ENCODE data around the gene LIN7B. TPM values are rescaled to one million over a fixed set of nuclear protein-coding genes. Genes with fewer than 3 reads are reported as not detected.

Gene LIN7B
- total RNA-seq, 1 experiment from 2014 or later = 5.6 TPM

GRCh38 chr19:49086296-49086695 is 27.9 kb upstream of the LIN7B start:
- in situ Hi-C loops (cut with HindIII; ENCODE audit: low pct_unique_long_range_greater_than_20kb, low sequenced_read_pairs) = no loop called here
- DNase-seq (ENCODE audit: low read depth, low spot score) = no peak

- DNase-seq (ENCODE audit: low read depth, low spot score) = no peak
- in situ Hi-C loops (cut with HindIII; ENCODE audit: low pct_unique_long_range_greater_than_20kb, low sequenced_read_pairs) = no loop called here
These were observed 22.7 kb upstream of the LIN7B start for GRCh38 chr19:49091391-49092038.

- in situ Hi-C loops (cut with HindIII; ENCODE audit: low pct_unique_long_range_greater_than_20kb, low sequenced_read_pairs) = no loop called here
- no peak for DNase-seq (ENCODE audit: low read depth, low spot score)
These were observed 21.5 kb upstream of the LIN7B start for GRCh38 chr19:49092686-49093085.

- in situ Hi-C loops (cut with HindIII; ENCODE audit: low pct_unique_long_range_greater_than_20kb, low sequenced_read_pairs) = no loop called here
- DNase-seq (ENCODE audit: low read depth, low spot score) = no peak
These were observed 19.4 kb upstream of the LIN7B start for GRCh38 chr19:49094505-49095482.

GRCh38 chr19:49097453-49098288 is 16.5 kb upstream of the LIN7B start:
- DNase-seq (ENCODE audit: low read depth, low spot score) = peak; percentile 83
- in situ Hi-C loops (cut with HindIII; ENCODE audit: low pct_unique_long_range_greater_than_20kb, low sequenced_read_pairs) = no loop called here

- DNase-seq (ENCODE audit: low read depth, low spot score) = no peak
- in situ Hi-C loops (cut with HindIII; ENCODE audit: low pct_unique_long_range_greater_than_20kb, low sequenced_read_pairs) = no loop called here
These were observed 15.4 kb upstream of the LIN7B start for GRCh38 chr19:49098795-49099194.

- no peak for DNase-seq (ENCODE audit: low read depth, low spot score)
- in situ Hi-C loops (cut with HindIII; ENCODE audit: low pct_unique_long_range_greater_than_20kb, low sequenced_read_pairs) = no loop called here
These were observed 13.0 kb upstream of the LIN7B start for GRCh38 chr19:49101160-49101559.

GRCh38 chr19:49102303-49102702 is 11.9 kb upstream of the LIN7B start:
- in situ Hi-C loops (cut with HindIII; ENCODE audit: low pct_unique_long_range_greater_than_20kb, low sequenced_read_pairs) = no loop called here
- DNase-seq (ENCODE audit: low read depth, low spot score) = no peak

- in situ Hi-C loops (cut with HindIII; ENCODE audit: low pct_unique_long_range_greater_than_20kb, low sequenced_read_pairs) = no loop called here
These were observed 10.7 kb upstream of the LIN7B start for GRCh38 chr19:49103331-49104085.

GRCh38 chr19:49104229-49104864 is 9.8 kb upstream of the LIN7B start:
- in situ Hi-C loops (cut with HindIII; ENCODE audit: low pct_unique_long_range_greater_than_20kb, low sequenced_read_pairs) = no loop called here
- no peak for DNase-seq (ENCODE audit: low read depth, low spot score)

More at GRCh38 chr19:49103331-49104085, 10.7 kb upstream of the LIN7B start:
- DNase-seq (ENCODE audit: low read depth, low spot score) = no peak

- in situ Hi-C loops (cut with HindIII; ENCODE audit: low pct_unique_long_range_greater_than_20kb, low sequenced_read_pairs) = no loop called here
- peak; percentile 80 for DNase-seq (ENCODE audit: low read depth, low spot score)
These were observed 7.5 kb upstream of the LIN7B start for GRCh38 chr19:49106648-49107135.

GRCh38 chr19:49107625-49108459 is 6.3 kb upstream of the LIN7B start:
- in situ Hi-C loops (cut with HindIII; ENCODE audit: low pct_unique_long_range_greater_than_20kb, low sequenced_read_pairs) = no loop called here
- no peak for DNase-seq (ENCODE audit: low read depth, low spot score)

- no peak for DNase-seq (ENCODE audit: low read depth, low spot score)
- in situ Hi-C loops (cut with HindIII; ENCODE audit: low pct_unique_long_range_greater_than_20kb, low sequenced_read_pairs) = no loop called here
These were observed 5.1 kb upstream of the LIN7B start for GRCh38 chr19:49109051-49109450.

- no peak for DNase-seq (ENCODE audit: low read depth, low spot score)
- in situ Hi-C loops (cut with HindIII; ENCODE audit: low pct_unique_long_range_greater_than_20kb, low sequenced_read_pairs) = no loop called here
These were observed 4.5 kb upstream of the LIN7B start for GRCh38 chr19:49109569-49110233.

- in situ Hi-C loops (cut with HindIII; ENCODE audit: low pct_unique_long_range_greater_than_20kb, low sequenced_read_pairs) = no loop called here
- no peak for DNase-seq (ENCODE audit: low read depth, low spot score)
These were observed 3.6 kb upstream of the LIN7B start for GRCh38 chr19:49110567-49110966.
